Caco-2 (cell line): ENCODE results near the gene CAMKMT. TPM values are rescaled to one million over a fixed set of nuclear protein-coding genes. Genes with fewer than 3 reads are reported as not detected.

Source experiments
- BruUV-seq: library from RNA; stranded (reverse); fragments of 400-500 nt; replicated peaks from 2 replicates; lab custom pipeline; 2021; lab: Mats Ljungman, UMichigan
- CTCF ChIA-PET: fragments of 300-600 bp; sonication (Branson Sonifier 250); formaldehyde crosslinking; loops from one replicate; lab custom pipeline; 2022; ENCODE audit warnings: antibody characterized with exemption; lab: Charles Lee
- POLR2A ChIA-PET: fragments of 300-600 bp; sonication (Branson Sonifier 250); formaldehyde crosslinking; loops from one replicate; lab custom pipeline; 2022; ENCODE audit warnings: antibody characterized with exemption; lab: Charles Lee
- DNase-seq, 2 experiments: peaks; one replicate each; pipeline versions ENCODE4 v3.0.0 to v3.0.0-alpha.2; 2020 to 2022
- H3K27me3 ChIP-seq: replicated peaks from 2 replicates; pipeline ENCODE4 v1.6.0; 2011; ENCODE audit warnings: low read length; ENCODE audit not compliant: control insufficient read depth, insufficient read depth
- H3K36me3 ChIP-seq: 2 replicates; pipeline ENCODE4 v1.5.1; 2011; ENCODE audit warnings: low read length; ENCODE audit not compliant: control insufficient read depth, insufficient read depth
- H3K4me1 ChIP-seq: fragments of 250-450 bp; sonication (Bioruptor Pico); 2 replicates; pipeline ENCODE4 v1.5.1; 2020; ENCODE audit warnings: mild to moderate bottlenecking
- H3K4me3 ChIP-seq: 2 replicates; pipeline ENCODE4 v1.5.1; 2011; ENCODE audit warnings: low read depth, mild to moderate bottlenecking, control low read depth, low read length
- H3K9me3 ChIP-seq: fragments of 250-450 bp; sonication (Bioruptor Pico); 2 replicates; pipeline ENCODE4 v1.5.1; 2020; ENCODE audit warnings: mild to moderate bottlenecking, moderate library complexity
- H3K27ac Mint-ChIP-seq: one replicate; pipeline ENCODE4 v1.8.0; 2022; ENCODE audit warnings: mixed read lengths; ENCODE audit not compliant: unreplicated experiment
- H3K27me3 Mint-ChIP-seq: one replicate; pipeline ENCODE4 v1.8.0; 2022; ENCODE audit warnings: mixed read lengths; ENCODE audit not compliant: insufficient read depth, unreplicated experiment
- H3K36me3 Mint-ChIP-seq: one replicate; pipeline ENCODE4 v1.8.0; 2022; ENCODE audit warnings: mild to moderate bottlenecking, mixed read lengths; ENCODE audit not compliant: insufficient read depth, unreplicated experiment
- H3K4me1 Mint-ChIP-seq: one replicate; pipeline ENCODE4 v1.8.0; 2022; ENCODE audit warnings: low read depth, mixed read lengths; ENCODE audit not compliant: unreplicated experiment
- H3K4me3 Mint-ChIP-seq: one replicate; pipeline ENCODE4 v1.8.0; 2022; ENCODE audit warnings: mild to moderate bottlenecking, moderate library complexity, mixed read lengths; ENCODE audit not compliant: unreplicated experiment
- H3K9me3 Mint-ChIP-seq: one replicate; pipeline ENCODE4 v1.8.0; 2022; ENCODE audit warnings: mixed read lengths; ENCODE audit not compliant: unreplicated experiment
- CTCF ChIP-seq, 2 experiments: fragments of 200-600 bp in 1 of 2; IDR thresholded peaks; 1 replicate in 1 of 2; 2 replicates in 1 of 2; pipeline versions ENCODE4 v1.5.1 to v1.8.0; 2011 to 2022; ENCODE audit warnings: antibody characterized with exemption in 1 of 2, control low read depth in 1 of 2, inconsistent platforms in 1 of 2, low read depth in 1 of 2, low read length in 1 of 2, mild to moderate bottlenecking in 1 of 2, moderate library complexity in 1 of 2; ENCODE audit not compliant: insufficient read depth in 1 of 2, severe bottlenecking in 1 of 2, unreplicated experiment in 1 of 2
- intact Hi-C: fragments of 100-400 bp; cut with micrococcal nuclease; formaldehyde crosslinking; loops from one replicate; pipeline ENCODE4 v1.10.0; 2022; ENCODE audit not compliant: unreplicated experiment
- total RNA-seq: library from RNA; stranded (reverse); gene quantifications from 2 replicates; pipeline ENCODE4 v1.2.3, GENCODE V29; 2022

CAMKMT gene
- total RNA-seq, 1 experiment from 2014 or later = 25.2 TPM

GRCh38 chr2:44801289-44801840 is 439.6 kb downstream of the CAMKMT start:
- Histone ChIP-seq H3K27me3 (no peaks in the 10 kb centered on the region; the same call in 1 of the 2 replicates), H3K9me3 (no peaks in the 10 kb centered on the region), H3K36me3 (no peaks in the 10 kb centered on the region), H3K4me3 (no peak overlapping the region), H3K4me1 (no peaks in the 10 kb centered on the region)
- peaks cover 3% of the 10 kb centered on the region for H3K27me3 Mint-ChIP-seq
- ChIA-PET CTCF (interaction anchor here (0.5 to 1.2 kb wide), 3 partner anchors 169 to 409 kb away, joined by 3 to 4 read pairs (median 3); no protein-coding TSS in a partner anchor), POLR2A (no interaction called here)
- H3K4me1 Mint-ChIP-seq = no peaks in the 10 kb centered on the region
- H3K27ac Mint-ChIP-seq = no peak overlapping the region
- no peak for TF ChIP-seq CTCF (IDR thresholded peaks at IDR 0.05; ENCODE audit: insufficient read depth in 1 of 2, low read depth in 1 of 2, low read length in 1 of 2, severe bottlenecking in 1 of 2, unreplicated experiment in 1 of 2)
- H3K36me3 Mint-ChIP-seq = no peaks in the 10 kb centered on the region
- intact Hi-C loops = no loop called here
- H3K4me3 Mint-ChIP-seq = no peak overlapping the region
- no TSS peak for BruUV-seq
- no peak for DNase-seq
- no peaks in the 10 kb centered on the region for H3K9me3 Mint-ChIP-seq

- ChIA-PET POLR2A (no interaction called here), CTCF (interaction anchor here (0.6 to 1.2 kb wide), 2 partner anchors 322 to 409 kb away, joined by 3 read pairs; no protein-coding TSS in a partner anchor)
- Histone ChIP-seq H3K36me3 (no peaks in the 10 kb centered on the region), H3K4me3 (peak overlapping the region; percentile 41), H3K27me3 (no peaks in the 10 kb centered on the region; the same call in 1 of the 2 replicates), H3K9me3 (no peaks in the 10 kb centered on the region), H3K4me1 (no peaks in the 10 kb centered on the region)
- Mint-ChIP-seq H3K4me3 (peak overlapping the region; percentile 54), H3K9me3 (no peaks in the 10 kb centered on the region), H3K4me1 (no peaks in the 10 kb centered on the region), H3K36me3 (no peaks in the 10 kb centered on the region), H3K27me3 (peaks cover 5% of the 10 kb centered on the region), H3K27ac (no peak overlapping the region)
- no TSS peak for BruUV-seq
- intact Hi-C loops = no loop called here
- TF ChIP-seq CTCF (IDR thresholded peaks at IDR 0.05; ENCODE audit: insufficient read depth in 1 of 2, low read depth in 1 of 2, low read length in 1 of 2, severe bottlenecking in 1 of 2, unreplicated experiment in 1 of 2) = no peak
- DNase-seq = no peak
Measured at GRCh38 chr2:44801841-44802776, 440.4 kb downstream of the CAMKMT start.

GRCh38 chr2:44802777-44803424 is 441.2 kb downstream of the CAMKMT start:
- CTCF ChIA-PET = interaction anchor here (1.2 kb wide), 1 partner anchor 323 kb away, joined by 3 read pairs; no protein-coding TSS in a partner anchor
- intact Hi-C loops = no loop called here
- Mint-ChIP-seq H3K9me3 (no peaks in the 10 kb centered on the region), H3K36me3 (no peaks in the 10 kb centered on the region), H3K27ac (no peak overlapping the region), H3K4me3 (peak overlapping the region; percentile 54), H3K4me1 (no peaks in the 10 kb centered on the region), H3K27me3 (peaks cover 11% of the 10 kb centered on the region)
- no peak for TF ChIP-seq CTCF (IDR thresholded peaks at IDR 0.05; ENCODE audit: insufficient read depth in 1 of 2, low read depth in 1 of 2, low read length in 1 of 2, severe bottlenecking in 1 of 2, unreplicated experiment in 1 of 2)
- peak overlapping the region; percentile 41 for H3K4me3 ChIP-seq
- H3K4me1 ChIP-seq = no peaks in the 10 kb centered on the region
- DNase-seq = peak; percentile 51 to 59
- BruUV-seq = no TSS peak
- H3K9me3 ChIP-seq = no peaks in the 10 kb centered on the region
- no peaks in the 10 kb centered on the region for H3K36me3 ChIP-seq
- H3K27me3 ChIP-seq = no peaks in the 10 kb centered on the region; the same call in 1 of the 2 replicates
- POLR2A ChIA-PET = no interaction called here
